Naive thymus-derived CD8-positive, alpha-beta T cell (primary cell): ENCODE results near the gene FOXO3. TPM values are rescaled to one million over a fixed set of nuclear protein-coding genes. Genes with fewer than 3 reads are reported as not detected.
"Not testable (repeated sequence)": the region's sequence is repeated elsewhere in the genome, so short reads cannot be mapped to it uniquely, and the experiment has no call there.

ENCODE experiments used
- ATAC-seq, 2 donors: fragments of 150-1000 bp; cut with Tn5 transposase in 1 of 2; sonication (Bioruptor Pico), chemical (Tn5 transposase) in 1 of 2; 1 replicate in 1 of 2; 2 replicates in 1 of 2; pipeline ENCODE4 v1.10.0; 2021; ENCODE audit warnings: mild to moderate bottlenecking in 2 of 2, moderate library complexity in 2 of 2
- POLR2A ChIA-PET: fragments of 350-600 bp; sonication (Branson Sonifier 250); formaldehyde crosslinking; loops from one replicate; lab custom pipeline; 2021; ENCODE audit warnings: antibody characterized with exemption; lab: Charles Lee
- DNase-seq, 10 donors: peaks; one replicate each; pipeline versions ENCODE4 v3.0.0 to v3.0.0-alpha.2; 2020 to 2022
- H3K27ac Mint-ChIP-seq, 10 donors: one replicate each; pipeline ENCODE4 v1.8.0; 2020 to 2022; ENCODE audit warnings: mild to moderate bottlenecking in 10 of 10, mixed read lengths in 10 of 10, moderate library complexity in 4 of 10, inconsistent platforms in 1 of 10
- H3K27me3 Mint-ChIP-seq, 5 donors: one replicate each; pipeline ENCODE4 v1.8.0; 2021 to 2022; ENCODE audit warnings: mixed read lengths in 5 of 5
- H3K36me3 Mint-ChIP-seq, 3 donors: one replicate each; pipeline ENCODE4 v1.8.0; 2020 to 2022; ENCODE audit warnings: mixed read lengths in 3 of 3, mild to moderate bottlenecking in 2 of 3, inconsistent platforms in 1 of 3
- H3K4me1 Mint-ChIP-seq, 4 donors: one replicate each; pipeline ENCODE4 v1.8.0; 2021 to 2022; ENCODE audit warnings: mixed read lengths in 4 of 4
- H3K4me3 Mint-ChIP-seq, 10 donors: one replicate each; pipeline ENCODE4 v1.8.0; 2020 to 2022; ENCODE audit warnings: mild to moderate bottlenecking in 10 of 10, mixed read lengths in 10 of 10, moderate library complexity in 6 of 10, inconsistent platforms in 1 of 10
- H3K9me3 Mint-ChIP-seq, 9 donors: one replicate each; pipeline ENCODE4 v1.8.0; 2020 to 2022; ENCODE audit warnings: mixed read lengths in 9 of 9, mild to moderate bottlenecking in 3 of 9, inconsistent platforms in 1 of 9, moderate library complexity in 1 of 9
- polyA plus RNA-seq, 3 donors: library from polyadenylated mRNA; unstranded; fragments of 300-500 nt; fragmentation: Illumina TruSeq; gene quantifications; one replicate each; pipeline ENCODE4 v1.2.3, GENCODE V29; 2021
- total RNA-seq, 8 experiments: library from RNA in 2 of 8; stranded (reverse) in 2 of 8; gene quantifications; one replicate each; pipeline ENCODE4 v1.2.3 and lab custom pipeline; 2021 to 2026

Gene FOXO3
- total RNA-seq, result 10 to 100 TPM; 23.2 to 24.4 TPM
- polyA plus RNA-seq, result 10 to 100 TPM; 14.5 to 18.6 (median 14.7) TPM
- 19.5 to 55.6 (median 45.9) reads per million in 6 experiments for total RNA-seq (lab: John Stamatoyannopoulos, UW)

DNA sequence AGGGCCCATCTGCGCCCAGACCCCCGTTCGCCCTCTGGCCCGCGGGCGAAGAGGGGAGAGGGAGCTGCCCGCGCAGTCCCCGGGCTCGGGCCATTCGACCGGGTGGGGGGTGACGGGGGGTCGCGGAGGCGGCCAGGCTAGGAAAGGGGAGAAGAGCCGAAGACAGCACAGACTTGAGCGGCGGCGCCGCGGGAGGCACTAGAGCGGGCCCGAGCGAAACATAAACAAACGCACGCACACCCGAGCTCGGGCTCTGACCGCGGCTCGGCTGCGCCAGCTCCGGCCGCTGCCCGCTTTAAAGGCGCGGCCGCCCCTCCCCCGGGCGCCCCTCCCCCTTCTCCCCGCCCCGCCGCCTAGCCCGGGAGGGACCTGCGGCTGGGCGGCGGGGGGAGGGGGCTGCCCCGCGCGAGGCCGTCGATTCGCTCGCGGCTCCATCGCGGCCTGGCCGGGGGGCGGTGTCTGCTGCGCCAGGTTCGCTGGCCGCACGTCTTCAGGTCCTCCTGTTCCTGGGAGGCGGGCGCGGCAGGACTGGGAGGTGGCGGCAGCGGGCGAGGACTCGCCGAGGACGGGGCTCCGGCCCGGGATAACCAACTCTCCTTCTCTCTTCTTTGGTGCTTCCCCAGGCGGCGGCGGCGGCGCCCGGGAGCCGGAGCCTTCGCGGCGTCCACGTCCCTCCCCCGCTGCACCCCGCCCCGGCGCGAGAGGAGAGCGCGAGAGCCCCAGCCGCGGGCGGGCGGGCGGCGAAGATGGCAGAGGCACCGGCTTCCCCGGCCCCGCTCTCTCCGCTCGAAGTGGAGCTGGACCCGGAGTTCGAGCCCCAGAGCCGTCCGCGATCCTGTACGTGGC, at the start of gene FOXO3:
Gene FOXO3, plus strand, starts transcription at position 455 of the 846 bp plus-strand sequence. Its CDS starts 292 bp downstream, at position 747.
- no peaks in the 10 kb centered on the region for H3K9me3 Mint-ChIP-seq
- DNase-seq, result peak; percentile 32 to 76 (median 52)
- H3K27me3 Mint-ChIP-seq, result no peaks in the 10 kb centered on the region
- H3K4me1 Mint-ChIP-seq, result peaks cover 18 to 52% (median 42%) of the 10 kb centered on the region in 4 donors
- no peak for ATAC-seq
- peak within 1 kb of the TSS; percentile 82 to 93 (median 88) for H3K4me3 Mint-ChIP-seq
- POLR2A ChIA-PET, result interaction anchor here (0.7 to 2.9 kb wide), 7 partner anchors 16 to 534 kb away, joined by 3 to 32 read pairs (median 5); partner anchors contain the start of genes CEP57L1, SESN1 and SNX3
- H3K27ac Mint-ChIP-seq, result peak within 1 kb of the TSS; percentile 66 to 100 (median 92)
- peaks cover 0 to 10% (median 0%) of the 10 kb centered on the region in 3 donors for H3K36me3 Mint-ChIP-seq

DNA sequence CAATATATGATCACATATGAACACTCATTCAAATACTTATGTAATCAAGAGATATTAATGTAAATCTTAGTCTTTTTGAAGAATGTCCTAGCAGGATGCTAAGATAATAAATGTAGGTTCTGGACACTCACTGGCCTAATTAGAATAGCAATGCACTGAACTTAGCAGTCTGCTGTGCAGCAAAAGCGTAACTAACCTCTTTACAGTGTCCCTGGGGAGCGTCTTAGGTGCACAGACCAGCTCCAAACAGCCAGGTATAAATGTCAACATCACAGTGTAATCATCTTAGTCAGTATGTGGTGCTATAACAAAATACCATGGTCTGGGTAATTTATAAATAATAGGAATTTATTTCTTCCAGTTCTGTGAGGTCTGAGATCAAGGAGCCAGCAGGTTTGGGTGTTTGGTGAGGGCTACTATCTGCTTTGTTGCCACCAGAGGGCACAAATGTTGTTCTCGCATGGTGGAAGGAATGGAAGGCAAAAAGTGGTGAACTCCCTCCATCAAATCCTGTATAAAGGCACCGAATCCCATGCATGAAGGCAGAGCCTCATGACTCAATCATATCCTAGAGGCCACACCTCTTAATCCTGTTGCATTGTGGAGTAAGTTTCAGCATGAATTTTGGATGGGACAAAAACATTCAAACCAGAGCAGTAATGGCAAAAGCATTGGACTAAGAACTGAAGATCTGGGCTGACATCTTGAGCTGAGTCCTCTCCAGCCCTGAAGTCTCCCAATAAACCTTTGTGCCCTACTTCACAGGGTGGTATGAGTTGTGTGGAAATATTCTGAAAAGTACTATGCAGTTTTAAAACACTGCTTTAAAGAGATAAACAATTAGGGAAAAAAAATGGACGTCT, 41.8 kb upstream of the FOXO3 start:
- H3K4me3 Mint-ChIP-seq, result no peak overlapping the region
- DNase-seq (no peak), ATAC-seq (no peak)
- H3K4me1 Mint-ChIP-seq, result no peaks in the 10 kb centered on the region
- H3K27me3 Mint-ChIP-seq, result no peaks in the 10 kb centered on the region
- no peaks in the 10 kb centered on the region for H3K9me3 Mint-ChIP-seq
- POLR2A ChIA-PET, result no interaction called here
- peaks cover 0 to 19% (median 13%) of the 10 kb centered on the region in 3 donors for H3K36me3 Mint-ChIP-seq
- H3K27ac Mint-ChIP-seq, result no peak overlapping the region

DNA sequence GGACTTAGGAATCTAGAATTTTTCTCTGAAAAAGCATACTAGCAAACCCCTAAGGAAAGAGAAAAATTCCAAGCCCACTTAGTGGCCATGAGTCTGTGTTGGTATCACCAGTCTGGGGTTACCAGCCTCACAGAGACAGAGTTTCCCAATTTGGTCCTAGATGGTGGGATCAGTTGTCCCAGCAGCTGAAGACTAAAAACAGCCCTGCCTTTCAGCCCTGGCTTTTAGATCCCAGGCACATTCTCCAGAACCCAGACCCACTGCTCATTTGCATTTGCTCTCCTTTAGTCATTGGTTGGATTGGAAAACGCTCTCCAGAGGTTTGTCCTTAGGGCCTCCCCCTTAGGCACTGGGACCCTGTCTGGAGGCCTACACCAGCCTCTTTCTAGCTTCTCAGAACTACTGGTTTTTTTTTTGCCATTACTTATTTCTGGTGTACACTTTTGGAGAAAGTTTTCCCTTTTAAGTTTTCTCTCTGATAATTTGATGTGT, 39.1 kb upstream of the FOXO3 start:
- ATAC-seq, result no peak
- Mint-ChIP-seq H3K4me1 (no peaks in the 10 kb centered on the region), H3K36me3 (peaks cover 0 to 19% (median 11%) of the 10 kb centered on the region in 3 donors), H3K27me3 (no peaks in the 10 kb centered on the region), H3K27ac (no peak overlapping the region), H3K4me3 (no peak overlapping the region), H3K9me3 (no peaks in the 10 kb centered on the region)
- no peak for DNase-seq
- POLR2A ChIA-PET, result no interaction called here

- Mint-ChIP-seq H3K27ac (no peak overlapping the region), H3K4me1 (no peaks in the 10 kb centered on the region), H3K9me3 (no peaks in the 10 kb centered on the region), H3K4me3 (no peak overlapping the region), H3K36me3 (peaks cover 0 to 19% (median 11%) of the 10 kb centered on the region in 3 donors), H3K27me3 (no peaks in the 10 kb centered on the region)
- no peak for ATAC-seq
- DNase-seq, result no peak
- POLR2A ChIA-PET, result no interaction called here
Measured at GRCh38 chr6:108523697-108524096, 37.0 kb upstream of the FOXO3 start.

- Mint-ChIP-seq H3K36me3 (peaks cover 0 to 13% (median 11%) of the 10 kb centered on the region in 3 donors), H3K9me3 (no peaks in the 10 kb centered on the region), H3K27me3 (no peaks in the 10 kb centered on the region), H3K4me3 (no peak overlapping the region), H3K4me1 (no peaks in the 10 kb centered on the region), H3K27ac (no peak overlapping the region)
- DNase-seq (no peak), ATAC-seq (no peak)
- POLR2A ChIA-PET, result no interaction called here
Measured at GRCh38 chr6:108524528-108525248, 36.0 kb upstream of the FOXO3 start.

- peak in 2 of 10 donors; percentile 13 to 16 for DNase-seq
- no peak overlapping the region for H3K27ac Mint-ChIP-seq
- POLR2A ChIA-PET, result no interaction called here
Measured at GRCh38 chr6:108526739-108527174, 34.0 kb upstream of the FOXO3 start.

DNA sequence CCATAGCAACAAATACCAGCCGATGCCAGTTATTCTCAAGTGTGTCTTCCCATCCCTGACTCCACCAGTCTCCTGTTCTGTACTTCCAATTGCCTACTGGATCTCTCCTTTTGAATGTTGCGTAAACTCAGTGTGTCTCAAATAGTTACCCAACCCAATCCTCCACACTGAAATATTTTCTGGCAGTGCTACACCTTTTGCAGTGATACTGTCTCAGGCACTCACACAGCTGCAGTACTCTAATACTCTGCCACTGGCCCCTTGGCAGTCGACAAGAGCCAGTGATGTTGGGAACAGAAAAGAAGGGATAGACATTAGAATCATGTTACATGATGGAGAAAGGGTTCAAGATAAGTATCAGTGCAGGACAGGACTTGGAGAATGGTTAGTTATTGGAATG, 31.8 kb upstream of the FOXO3 start:
- POLR2A ChIA-PET, result no interaction called here
- Mint-ChIP-seq H3K27ac (no peak overlapping the region), H3K4me1 (no peaks in the 10 kb centered on the region), H3K27me3 (no peaks in the 10 kb centered on the region), H3K9me3 (no peaks in the 10 kb centered on the region), H3K36me3 (no peaks in the 10 kb centered on the region), H3K4me3 (no peak overlapping the region)
- DNase-seq (no peak), ATAC-seq (no peak)

More at GRCh38 chr6:108526739-108527174, 34.0 kb upstream of the FOXO3 start:
- no peaks in the 10 kb centered on the region for H3K4me1 Mint-ChIP-seq
- H3K9me3 Mint-ChIP-seq, result no peaks in the 10 kb centered on the region
- no peaks in the 10 kb centered on the region for H3K27me3 Mint-ChIP-seq
- ATAC-seq, result no peak
- peaks cover 0 to 9% (median 6%) of the 10 kb centered on the region in 3 donors for H3K36me3 Mint-ChIP-seq
- no peak overlapping the region for H3K4me3 Mint-ChIP-seq

GRCh38 chr6:108531332-108531731, 29.4 kb upstream of the FOXO3 start:
- no peak overlapping the region for H3K4me3 Mint-ChIP-seq
- ATAC-seq (no peak), DNase-seq (no peak)
- no peaks in the 10 kb centered on the region for H3K36me3 Mint-ChIP-seq
- H3K4me1 Mint-ChIP-seq, result no peaks in the 10 kb centered on the region
- no peaks in the 10 kb centered on the region for H3K9me3 Mint-ChIP-seq
- no peak overlapping the region for H3K27ac Mint-ChIP-seq
- POLR2A ChIA-PET, result no interaction called here
- no peaks in the 10 kb centered on the region for H3K27me3 Mint-ChIP-seq

GRCh38 chr6:108535114-108535742, 25.5 kb upstream of the FOXO3 start:
- H3K27ac Mint-ChIP-seq, result no peak overlapping the region
- no peak overlapping the region for H3K4me3 Mint-ChIP-seq
- POLR2A ChIA-PET, result no interaction called here
- H3K36me3 Mint-ChIP-seq, result peaks cover 0 to 5% (median 0%) of the 10 kb centered on the region in 3 donors
- ATAC-seq (no peak), DNase-seq (no peak)
- no peaks in the 10 kb centered on the region for H3K4me1 Mint-ChIP-seq
- H3K9me3 Mint-ChIP-seq, result peaks cover 0 to 6% (median 0%) of the 10 kb centered on the region in 9 donors
- peaks cover 0 to 7% (median 0%) of the 10 kb centered on the region in 5 donors for H3K27me3 Mint-ChIP-seq

GRCh38 chr6:108535920-108536535, 24.7 kb upstream of the FOXO3 start:
- not testable (repeated sequence) for H3K36me3 Mint-ChIP-seq
- POLR2A ChIA-PET, result interaction anchor here (0.7 kb wide), 1 partner anchor 537 kb away, joined by 10 read pairs; no protein-coding TSS in a partner anchor

More at GRCh38 chr6:108535920-108536535, 24.7 kb upstream of the FOXO3 start:
- H3K27ac Mint-ChIP-seq, ATAC-seq, H3K4me1 Mint-ChIP-seq, DNase-seq, H3K27me3 Mint-ChIP-seq, H3K4me3 Mint-ChIP-seq, H3K9me3 Mint-ChIP-seq: not testable (repeated sequence)
